GM18868 (cell line): Measurements from ENCODE around the gene AFF3.

Source experiments
- ATAC-seq: cut with Tn5 transposase; IDR thresholded peaks from one replicate; pipeline ENCODE4 v1.9.1; 2021; ENCODE audit warnings: mild to moderate bottlenecking, moderate library complexity; ENCODE audit not compliant: unreplicated experiment

Gene AFF3

DNA sequence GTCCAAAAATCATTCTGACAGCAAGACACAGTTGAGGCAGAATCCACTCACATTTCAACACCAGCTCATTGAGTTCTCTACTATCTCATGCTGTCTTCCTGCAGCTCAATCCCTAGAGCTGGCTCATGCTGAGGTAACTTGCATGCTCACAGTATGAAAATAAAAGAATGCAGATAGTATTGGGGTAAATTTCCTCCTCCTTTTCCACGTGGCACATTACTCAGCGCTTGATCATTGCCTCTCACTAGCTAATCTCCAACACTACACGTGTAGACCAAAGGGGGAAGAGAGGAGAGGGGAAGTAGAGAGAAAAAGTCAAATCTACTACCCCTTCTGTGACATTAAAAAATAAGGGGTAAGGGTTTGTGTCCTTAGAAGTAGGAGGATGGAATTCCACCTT, 300.6 kb downstream of the AFF3 start:
- ATAC-seq, result no peak

DNA sequence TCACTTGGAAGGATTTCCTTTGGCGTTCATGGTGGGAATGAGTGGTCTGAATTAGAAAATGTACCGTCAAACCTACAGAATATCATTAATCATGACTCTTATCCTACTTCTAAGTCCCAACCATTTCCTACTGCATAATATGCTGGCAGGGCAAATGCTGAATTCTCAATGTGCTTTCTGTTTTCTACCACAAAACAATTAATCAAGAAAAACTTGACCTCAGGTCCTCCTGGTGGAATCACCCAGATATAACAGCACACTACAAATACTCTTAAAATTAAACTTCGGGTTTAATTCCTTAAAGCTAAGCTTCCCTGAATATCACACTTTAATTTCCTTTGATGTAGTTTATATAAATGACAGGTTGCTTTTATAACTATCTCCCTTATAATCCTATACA, 301.6 kb downstream of the AFF3 start:
- no peak for ATAC-seq

DNA sequence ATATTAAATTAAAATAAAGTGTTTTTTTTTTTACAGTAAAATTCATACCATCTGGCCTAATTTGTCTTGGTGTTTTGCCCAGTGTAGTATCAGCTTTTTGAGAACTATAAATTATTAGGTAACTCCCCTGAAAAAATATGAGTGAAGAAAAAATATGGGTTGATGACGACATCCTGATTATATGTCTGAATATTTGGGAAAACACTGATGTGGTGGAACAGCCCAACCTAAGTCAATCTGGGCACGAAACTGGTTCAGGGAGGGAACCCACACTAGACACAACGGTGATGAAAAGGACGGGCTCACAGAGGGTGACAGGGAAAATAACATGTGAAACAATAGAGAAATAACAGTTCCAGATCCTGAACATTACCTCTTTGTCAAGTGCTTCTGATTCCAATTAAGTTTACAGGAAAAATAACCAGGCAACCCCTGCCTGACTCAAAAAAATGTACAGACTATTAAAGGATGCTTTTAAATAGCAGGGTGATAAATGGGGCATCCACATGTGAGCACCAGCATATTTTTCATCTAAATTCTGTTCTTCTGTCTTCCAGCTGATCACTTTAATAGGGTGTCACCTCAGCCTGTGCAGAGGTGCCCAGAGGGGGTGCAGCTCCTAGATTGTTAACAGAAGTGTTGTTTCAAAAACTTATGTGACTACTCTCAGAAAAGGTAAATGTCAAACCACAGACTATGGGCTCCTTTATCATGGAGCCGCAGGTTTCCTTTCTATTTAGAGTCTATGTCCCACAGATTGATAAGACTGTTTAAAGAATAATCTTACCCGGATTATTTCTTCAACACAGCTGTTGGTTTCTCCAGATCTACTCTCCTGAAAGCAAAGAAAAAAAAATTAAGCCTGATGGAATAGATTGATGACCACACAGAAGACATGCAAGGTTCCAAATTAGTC, 305.4 kb downstream of the AFF3 start:
- ATAC-seq, result no peak

DNA sequence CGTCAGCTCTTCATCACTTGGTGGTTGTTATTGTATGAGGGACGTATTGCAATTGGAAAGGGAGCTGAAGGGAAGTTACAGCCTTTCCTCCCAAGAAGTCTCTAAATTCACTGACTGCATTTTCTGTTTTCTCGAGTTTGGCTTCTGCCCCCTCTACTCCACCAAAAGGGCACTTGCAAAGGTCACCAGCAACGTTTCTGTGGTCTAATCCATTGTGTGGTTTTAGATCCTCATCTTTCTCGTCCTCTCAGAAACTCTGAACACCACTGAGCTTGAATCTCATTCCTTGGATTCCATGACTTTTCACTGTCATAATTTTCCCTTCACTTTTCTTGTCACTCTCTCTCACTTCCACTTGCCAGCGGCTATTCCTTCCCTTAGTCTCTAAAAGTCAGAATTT, 308.0 kb downstream of the AFF3 start:
- no peak for ATAC-seq

DNA sequence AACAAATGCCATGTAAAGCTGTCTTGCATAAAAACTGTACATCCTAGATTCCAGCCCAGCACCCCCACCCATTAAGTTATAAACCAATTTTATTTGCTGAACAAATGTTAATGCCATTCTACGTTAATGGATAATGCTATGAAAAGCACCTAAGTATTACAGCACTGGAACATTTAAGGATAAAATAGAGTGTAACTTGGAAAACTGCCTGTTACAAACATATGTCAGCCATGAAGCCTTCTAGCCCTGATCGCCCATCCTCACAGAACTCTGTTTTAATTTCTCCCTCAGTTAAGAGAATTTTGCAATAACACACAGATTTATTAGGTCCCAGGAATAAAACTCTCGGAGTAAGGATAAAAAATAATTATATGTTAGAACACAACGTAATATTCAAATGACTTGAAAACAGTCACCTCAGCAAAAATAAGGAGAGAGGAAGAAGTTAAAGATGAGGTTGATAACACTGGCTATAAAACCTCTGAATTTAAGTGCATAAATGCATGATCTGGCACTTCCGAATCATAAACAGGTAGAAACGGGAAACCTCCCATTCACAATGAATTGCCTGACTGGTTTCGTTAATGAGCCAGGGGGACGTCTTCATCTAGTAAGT, 308.7 kb downstream of the AFF3 start:
- ATAC-seq, result no peak

DNA sequence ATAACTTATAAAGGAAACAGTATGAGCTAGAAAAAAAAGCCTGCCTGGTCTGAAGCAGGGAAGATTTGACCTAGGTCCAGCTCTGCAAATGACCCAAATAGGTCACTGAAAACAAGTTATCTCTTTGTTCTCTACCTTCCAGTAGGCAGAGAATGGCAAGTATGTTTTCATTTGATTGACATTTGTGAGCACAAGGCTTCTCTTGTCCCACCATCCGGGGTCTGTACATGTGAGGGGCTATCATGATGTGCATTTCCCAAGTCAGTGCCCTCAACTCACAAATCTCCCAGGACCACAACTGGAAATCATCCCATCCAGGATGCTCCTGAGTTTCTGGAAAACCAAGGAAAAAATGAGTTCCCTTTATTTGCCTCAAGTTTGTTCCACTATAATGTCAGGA, 309.5 kb downstream of the AFF3 start:
- ATAC-seq, result no peak

DNA sequence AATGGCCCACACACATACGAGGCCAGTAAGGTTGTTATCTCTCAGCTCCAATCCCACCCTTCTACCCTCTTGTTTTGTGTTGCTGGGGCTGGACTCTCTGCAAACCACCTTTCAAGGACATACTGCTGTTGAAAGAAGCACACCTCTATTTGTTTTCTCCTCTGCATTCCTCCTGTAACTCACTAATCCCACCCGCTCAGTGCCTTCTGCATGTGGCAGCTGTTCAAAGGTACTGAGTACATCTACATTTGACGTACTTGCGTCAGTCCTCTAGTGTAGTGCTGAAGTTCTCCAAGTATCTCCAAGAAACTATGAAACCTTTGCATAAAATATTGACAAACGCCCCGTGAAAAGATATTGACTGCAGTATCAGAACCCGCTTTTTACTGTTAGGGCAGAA, 310.6 kb downstream of the AFF3 start:
- ATAC-seq, result no peak

DNA sequence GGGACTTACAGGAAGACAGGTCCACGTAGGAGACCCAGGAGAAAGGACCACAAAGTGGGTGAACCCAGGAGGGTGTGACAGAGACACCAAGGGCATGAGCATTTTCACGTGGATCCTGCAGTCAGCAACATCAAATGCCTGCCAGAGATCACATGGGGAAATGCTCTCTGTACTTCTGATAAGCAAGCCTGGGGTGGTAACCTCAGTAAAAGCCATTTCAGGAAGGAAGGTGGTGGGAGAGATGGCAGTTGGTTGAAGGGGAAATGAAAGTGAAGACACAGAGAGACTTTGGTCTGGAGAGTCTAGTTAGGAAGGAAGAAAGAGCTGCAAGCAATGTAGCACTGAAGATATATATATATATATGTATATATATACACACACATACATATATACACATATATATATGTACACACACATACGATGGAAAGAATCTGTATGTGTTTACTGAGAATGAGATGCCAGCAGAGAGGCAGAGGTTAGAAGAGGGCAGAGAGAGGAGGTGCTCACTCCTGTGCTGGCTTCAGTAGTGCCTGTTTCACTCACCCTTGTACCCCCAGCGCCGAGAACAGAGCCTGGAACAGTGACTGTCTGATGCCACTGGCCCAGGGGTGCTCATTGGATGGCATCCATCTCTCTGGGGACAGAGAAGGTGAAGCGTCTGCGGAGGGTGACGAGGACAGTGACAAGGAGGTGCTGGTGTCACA, 314.9 kb downstream of the AFF3 start:
- ATAC-seq, result no peak

DNA sequence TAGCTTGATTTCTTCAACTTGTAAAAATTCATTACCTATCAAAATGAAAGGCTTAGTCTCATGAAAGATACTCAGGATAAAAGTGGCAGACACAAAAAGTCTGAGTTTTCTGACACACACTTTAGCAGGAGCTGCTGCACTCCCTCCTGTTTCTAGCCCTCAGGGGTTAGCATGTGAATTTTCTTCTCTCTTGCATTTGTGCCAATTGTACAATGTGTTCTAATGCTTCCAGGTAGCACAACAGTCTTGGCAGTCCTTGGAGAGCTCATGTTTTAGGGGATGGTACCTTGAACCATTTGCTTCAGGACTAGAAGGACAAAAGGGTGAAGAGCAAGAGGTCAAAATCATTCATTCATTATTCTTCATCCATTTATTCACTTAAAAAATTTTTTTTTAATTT, 316.8 kb downstream of the AFF3 start:
- ATAC-seq, result no peak

DNA sequence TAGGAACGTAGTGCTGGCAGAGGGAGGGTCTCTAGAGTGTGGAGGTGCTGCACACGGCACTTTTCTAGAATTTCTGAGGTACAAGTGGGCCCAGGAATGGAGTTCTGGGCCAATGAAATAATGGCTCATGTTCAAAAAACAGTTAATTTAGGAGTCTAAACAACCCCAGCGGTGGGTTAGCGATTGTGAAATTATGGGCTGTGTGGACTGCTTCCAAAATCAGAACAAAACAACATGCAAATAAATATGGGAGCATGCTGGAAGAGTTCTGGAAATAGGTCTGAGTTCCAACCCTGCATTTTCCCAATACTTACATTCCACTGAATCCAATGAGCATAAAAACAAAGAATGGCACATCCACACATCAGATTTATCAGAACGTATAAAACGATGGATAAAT, 317.6 kb downstream of the AFF3 start:
- ATAC-seq, result no peak

DNA sequence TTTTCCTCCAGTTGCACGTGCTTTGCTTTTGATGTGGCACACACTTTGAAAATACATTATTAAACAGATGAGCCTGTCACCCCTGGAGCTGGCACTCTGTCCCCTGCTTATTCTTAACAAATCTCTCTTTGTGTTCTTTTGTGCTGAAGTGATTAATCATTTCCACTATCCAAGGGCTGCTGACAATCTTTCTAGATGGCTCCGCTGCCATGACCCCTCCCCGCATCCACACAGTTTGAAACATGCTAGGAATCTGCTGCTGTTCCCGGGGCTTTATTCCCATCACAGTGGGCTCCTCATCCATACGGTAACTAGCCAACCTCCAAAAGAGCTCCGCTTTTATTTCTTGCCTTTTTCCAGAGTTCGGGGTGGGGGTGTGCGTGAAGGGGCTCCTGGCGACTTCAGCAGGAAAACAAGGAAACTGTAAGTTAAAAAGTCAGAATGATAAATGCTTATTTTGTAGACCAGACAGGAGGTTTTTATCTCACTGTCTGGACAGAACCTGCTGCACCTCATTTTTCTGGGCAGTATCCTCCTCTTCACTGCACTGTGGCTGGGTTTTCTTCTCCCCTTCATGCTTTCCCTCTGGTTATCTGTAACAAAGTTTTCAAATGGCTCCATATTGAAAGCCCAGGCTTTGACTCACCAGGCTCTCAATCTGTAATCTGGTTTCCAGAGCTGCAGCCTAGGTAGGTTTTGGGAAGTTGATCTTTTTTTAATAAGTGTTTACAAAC, 319.7 kb downstream of the AFF3 start:
- ATAC-seq, result no peak

DNA sequence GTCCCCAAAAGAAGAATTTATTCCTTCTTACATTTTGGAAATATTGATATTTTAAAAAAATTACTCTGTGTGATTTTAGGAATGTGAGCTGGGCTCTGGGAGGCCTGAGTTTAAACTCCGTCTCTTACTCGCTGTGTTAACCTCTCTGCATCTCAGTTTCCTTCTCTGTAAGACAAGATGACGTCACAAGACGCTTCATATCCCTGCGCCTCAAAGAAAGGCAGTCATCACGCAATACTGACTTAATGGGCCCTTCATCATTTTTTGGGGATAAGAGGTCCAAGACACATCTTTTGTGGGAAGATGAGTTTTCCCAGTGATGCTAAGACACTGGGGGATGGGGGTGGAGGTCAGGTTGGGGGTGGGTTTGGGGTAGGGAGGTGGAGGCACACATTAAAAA, 320.4 kb downstream of the AFF3 start:
- no peak for ATAC-seq

DNA sequence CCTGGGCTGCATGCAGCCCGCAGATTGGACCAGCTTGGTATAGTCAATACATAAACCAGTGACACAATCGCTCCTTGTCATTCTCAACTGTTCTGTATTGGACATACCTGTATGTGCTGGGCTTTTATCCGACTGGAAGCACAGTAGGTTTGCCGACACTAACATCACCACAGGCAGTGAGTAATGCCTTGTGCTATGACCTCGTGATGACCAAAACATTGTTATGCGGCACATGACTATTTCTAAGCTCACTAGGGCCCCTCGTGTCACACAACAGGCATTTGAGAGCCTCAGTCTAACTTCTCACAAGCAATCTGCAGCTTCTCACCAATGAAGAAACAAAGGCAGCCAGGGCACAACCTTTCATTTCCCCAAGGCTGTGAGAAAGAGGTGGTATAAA, 320.8 kb downstream of the AFF3 start:
- no peak for ATAC-seq

DNA sequence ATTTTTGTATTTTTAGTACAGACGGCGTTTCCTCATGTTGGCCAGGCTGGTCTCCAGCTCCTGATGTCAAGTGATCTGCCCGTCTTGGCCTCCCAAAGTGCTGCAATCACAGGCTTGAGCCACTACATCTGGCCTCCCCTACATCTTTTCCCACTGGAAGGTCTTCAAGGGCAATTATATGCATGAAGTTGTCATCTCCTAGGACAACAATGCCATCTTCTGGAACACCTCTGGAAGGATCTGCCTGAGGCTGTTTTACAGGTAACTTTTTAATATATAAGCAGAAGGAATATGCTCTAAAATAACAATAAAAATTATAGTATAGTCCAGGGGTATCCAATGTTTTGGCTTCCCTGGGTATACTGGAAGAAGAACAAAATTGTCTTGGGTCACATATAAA, 321.4 kb downstream of the AFF3 start:
- ATAC-seq, result no peak

DNA sequence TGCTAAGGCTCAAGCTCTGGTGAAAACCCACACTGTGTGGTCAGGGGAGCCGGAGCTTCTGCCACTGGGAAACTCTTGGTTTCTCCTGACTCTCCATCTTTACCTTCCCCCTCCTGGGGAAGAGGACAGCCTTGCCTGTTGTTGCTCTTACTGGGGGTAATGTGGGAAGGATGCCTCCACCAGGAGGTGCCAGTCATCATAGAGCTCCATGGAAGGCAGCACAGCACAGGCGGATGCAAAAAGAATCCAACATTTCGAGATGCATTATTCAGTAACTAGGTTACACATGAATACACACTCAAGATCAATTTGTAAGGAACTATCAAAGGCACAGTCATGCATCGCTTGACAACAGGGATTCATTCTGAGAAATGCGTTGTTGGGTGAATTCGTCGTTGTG, 322.6 kb downstream of the AFF3 start:
- ATAC-seq, result no peak

DNA sequence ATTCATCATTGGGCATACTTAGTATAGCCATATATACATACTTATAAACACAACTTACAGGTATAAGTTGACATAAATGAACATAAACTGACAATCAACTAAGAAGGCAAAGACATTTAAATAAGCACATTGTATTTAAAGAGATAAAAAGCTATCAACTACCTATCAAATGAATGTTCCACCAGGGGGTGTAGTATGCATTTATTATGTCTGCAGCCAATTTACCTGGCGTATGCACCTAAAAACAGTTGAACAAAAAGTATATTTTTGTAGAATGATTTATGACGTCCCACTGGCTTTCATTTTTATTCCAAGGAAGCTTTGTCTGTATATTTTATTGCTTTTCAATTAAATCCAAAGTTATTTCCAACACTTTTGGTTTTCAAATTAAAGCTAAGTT, 323.5 kb downstream of the AFF3 start:
- ATAC-seq, result no peak

DNA sequence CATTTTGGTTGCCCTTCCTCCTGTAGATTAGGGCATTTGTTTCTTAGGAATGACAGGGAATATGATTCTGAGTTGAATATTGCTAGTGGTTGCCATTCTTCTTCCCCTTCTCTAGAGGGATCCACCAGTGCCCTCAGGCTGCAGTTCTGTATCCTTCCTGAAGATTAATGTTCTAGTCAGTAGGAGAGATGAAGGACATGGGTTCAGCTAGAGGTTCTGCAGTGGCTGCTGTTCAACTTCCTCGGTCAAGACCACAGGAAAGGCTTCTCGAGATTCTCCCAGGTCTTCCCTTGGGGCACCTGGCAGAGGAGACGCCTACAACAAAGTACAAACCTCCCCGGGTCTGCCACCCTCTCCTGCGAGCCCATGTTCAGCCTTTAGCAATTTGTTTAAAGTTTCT, 325.5 kb downstream of the AFF3 start:
- ATAC-seq, result no peak

DNA sequence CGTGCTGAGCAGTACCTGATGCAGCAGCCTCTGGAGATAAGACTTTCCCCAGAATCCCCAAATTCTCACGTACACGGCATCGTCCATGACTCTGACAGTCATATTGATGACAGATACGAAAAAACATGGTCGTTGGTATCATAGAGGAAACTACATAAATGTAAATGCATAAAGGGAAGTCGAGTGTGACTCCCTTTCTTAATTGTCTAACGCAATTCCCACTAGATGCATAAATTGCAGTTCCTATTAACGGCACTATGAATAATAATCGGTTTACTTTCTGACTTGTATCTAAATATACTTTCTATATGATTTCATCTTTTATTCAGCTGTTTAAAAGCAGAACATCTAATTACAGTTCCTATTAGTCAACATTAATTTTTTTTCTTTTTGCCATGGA, 330.0 kb downstream of the AFF3 start:
- ATAC-seq, result no peak

DNA sequence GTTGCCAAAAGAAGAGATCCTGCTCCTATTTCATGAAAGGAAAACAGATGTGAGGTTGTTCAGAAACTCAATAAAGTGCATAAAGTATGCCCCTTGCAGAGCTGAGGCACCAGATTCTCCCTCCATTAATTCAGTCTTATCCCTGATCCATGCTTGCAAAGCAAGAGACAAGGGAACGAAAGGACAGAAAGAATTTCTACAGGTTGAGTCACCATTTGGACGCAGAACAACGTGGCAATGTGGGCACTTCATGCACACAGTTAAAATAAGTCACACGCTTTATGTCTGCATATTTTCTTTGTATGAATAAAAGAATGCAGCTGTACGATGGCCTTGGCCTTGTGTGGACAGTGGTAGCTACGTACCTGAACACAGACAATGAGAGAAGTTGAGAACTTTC, 330.8 kb downstream of the AFF3 start:
- no peak for ATAC-seq

DNA sequence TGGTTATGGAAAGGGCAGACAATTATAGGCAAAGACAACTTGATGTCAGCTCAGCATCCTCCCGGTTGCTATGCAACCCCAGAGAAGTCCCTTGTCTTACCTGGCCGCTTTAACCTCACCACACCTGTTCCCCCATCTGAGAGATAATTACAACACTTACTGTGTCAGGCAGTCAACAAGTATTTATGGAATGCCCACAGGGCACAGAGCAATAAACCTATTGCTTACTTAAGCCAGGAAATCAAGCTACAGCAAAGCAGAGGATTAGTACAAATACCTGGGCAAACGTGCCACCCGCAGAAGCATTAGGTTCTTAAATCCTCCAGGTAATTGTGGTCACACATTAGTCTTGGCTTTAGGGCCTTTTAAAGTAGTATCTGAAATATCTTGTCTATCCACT, 332.2 kb downstream of the AFF3 start:
- no peak for ATAC-seq

DNA sequence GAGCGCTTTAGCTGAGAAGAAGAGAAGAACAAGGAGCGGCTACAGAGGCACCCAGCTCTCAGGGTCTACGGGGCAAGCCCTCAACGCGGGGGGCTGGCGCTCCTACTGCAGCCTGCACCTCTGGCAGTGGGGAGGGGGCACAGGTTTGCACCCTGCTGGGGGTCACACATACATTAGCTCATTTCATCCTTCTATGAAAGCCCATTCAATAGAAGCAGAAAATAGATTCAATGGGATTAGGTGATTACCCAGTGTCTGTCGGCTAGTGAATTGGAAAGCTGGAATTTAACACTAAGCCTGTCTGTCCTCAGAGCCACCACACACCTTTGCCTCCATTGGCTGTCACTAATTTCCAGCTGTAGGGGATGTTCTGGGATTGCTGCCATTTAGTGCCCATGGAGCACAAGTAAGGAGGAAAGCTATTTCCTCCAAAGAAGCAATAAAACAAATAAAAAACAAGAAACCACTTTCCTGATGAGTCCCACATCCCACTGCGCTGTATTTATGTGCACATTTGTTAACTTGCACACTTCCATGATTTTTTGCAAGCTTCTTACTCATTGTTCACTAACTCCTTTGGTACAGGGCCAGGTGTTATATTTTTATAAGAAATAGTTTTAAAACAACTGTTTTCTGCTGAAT, 333.0 kb downstream of the AFF3 start:
- no peak for ATAC-seq
